Activated effector memory CD4-positive, alpha-beta T cell treated with Interleukin-2 at 50 U/mL for 16 hours (primary cell): ENCODE measurements around the gene CD27.
"Not testable (repeated sequence)": the region's sequence is repeated elsewhere in the genome, so short reads cannot be mapped to it uniquely, and the experiment has no call there.

ENCODE experiments used
- DNase-seq: peaks from one replicate; pipeline ENCODE4 v3.0.0-alpha.2; 2020

Gene CD27

GRCh38 chr12:6462234-6462995 is 17.7 kb downstream of the CD27 start:
- no peak for DNase-seq

DNA sequence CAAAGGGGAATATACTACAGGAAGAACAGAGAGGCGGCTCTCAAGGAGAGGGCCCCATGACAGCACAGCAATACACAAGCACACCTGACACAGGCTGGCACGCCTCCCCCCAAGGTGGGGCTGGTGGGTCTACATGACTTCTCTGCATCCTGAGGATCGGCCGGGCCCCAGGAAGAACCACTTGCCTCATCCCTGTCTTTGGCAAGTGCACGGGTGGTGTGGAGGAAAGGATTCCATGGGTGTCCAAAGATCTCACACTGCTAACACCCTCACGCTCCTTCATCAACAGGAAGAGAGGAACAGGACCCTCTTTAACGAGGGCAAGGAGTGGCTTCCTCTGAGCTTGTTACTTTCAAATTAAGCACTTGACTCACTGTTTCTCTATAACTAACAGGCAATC is 18.5 kb downstream of the CD27 start:
- DNase-seq: no peak

DNA sequence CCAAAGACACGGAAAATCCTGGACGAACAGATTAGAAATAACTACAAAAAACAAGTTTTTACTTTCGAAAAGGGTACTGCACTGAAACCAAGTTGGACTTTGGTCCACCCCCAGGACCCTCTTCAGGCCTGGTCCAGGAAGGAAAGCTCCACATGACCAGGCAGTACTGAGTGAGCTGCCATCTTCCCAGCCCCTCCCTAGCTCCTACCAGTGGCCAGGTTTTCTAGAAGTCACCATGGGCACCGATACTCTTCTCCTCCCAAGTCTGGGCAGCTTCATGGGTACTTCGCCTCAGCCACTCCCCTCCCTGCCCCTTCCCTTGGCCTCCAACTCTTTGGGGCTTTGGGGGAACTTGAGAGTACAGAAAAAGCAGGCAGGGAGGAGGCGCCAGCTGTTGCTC is 19.1 kb downstream of the CD27 start:
- DNase-seq: no peak

DNA sequence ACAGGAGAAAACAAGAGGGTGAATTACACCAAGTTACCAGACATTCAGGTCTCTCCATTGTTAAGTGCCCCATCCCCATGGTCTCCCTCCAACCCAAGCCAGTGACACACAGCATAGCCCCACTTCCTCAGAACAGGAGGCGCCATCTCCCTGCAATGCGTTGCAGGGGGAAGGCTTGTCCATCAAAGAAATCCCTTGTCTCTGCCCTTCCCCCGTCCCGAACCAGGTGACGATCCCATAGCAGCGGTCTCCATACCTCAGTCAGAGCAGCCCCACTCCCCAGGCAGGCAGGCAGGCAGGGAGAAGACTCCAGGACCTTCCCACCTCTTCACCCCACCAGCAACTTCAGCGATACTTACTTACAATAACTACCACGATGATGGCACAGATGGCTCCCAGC is 19.8 kb downstream of the CD27 start:
- no peak for DNase-seq

DNA sequence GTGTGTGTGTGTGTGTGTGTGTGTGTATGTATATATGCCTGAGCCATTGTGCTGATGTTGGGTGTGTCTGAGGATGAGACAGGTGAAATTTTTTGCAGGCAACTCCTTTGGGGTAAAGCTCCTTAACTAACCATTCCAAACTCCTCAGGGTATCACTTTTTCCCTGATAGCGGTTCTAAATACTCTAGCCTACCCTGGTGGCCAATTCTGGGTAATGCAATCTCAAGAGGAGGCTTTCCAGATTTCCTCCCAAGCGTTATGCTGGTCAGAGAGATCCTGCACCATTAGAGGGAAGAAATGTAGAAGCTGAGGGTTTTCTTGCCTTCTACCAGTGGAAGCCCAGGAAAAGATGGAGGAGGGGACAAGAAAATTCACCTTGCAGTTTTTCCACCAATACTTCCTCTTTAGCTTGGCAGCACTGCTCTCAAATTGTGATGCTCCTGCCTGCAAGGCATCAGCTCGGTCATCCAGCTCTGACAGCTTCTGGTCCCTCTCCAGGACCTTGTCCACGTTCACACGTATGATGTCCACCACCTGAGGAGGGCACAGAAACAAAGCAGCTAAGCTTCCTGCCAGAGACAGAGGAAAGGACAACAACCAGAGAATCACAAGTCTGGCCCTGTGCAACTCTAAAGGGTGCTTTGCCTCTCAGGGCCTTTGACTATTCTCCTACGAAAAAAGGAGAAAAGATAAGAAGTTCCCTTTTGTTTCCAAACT is 20.9 kb downstream of the CD27 start:
- DNase-seq: no peak

- DNase-seq: no peak
Observed at GRCh38 chr12:6466184-6466573, 21.4 kb downstream of the CD27 start.

DNA sequence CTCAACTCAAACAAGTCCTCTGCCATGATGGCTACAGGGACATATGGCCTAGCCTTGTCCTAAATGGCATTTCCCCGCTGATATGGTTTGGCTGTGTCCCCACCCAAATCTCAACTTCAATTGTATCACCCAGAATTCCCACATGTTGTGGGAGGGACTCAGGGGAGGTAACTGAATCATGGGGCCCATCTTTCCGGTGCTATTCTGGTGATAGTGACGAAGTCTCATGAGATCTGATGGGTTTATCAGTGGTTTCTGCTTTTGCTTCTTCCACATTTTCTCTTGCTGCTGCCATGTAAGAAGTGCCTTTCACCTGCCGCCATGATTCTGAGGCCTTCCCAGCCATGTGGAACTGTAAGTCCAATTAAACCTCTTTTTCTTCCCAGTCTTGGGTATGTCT is 22.0 kb downstream of the CD27 start:
- not testable (repeated sequence) for DNase-seq

- not testable (repeated sequence) for DNase-seq
Observed at GRCh38 chr12:6467571-6468282, 23.0 kb downstream of the CD27 start.

- no peak for DNase-seq
Observed at GRCh38 chr12:6468283-6468575, 23.5 kb downstream of the CD27 start.

- no peak for DNase-seq
Observed at GRCh38 chr12:6469092-6469491, 24.3 kb downstream of the CD27 start.

DNA sequence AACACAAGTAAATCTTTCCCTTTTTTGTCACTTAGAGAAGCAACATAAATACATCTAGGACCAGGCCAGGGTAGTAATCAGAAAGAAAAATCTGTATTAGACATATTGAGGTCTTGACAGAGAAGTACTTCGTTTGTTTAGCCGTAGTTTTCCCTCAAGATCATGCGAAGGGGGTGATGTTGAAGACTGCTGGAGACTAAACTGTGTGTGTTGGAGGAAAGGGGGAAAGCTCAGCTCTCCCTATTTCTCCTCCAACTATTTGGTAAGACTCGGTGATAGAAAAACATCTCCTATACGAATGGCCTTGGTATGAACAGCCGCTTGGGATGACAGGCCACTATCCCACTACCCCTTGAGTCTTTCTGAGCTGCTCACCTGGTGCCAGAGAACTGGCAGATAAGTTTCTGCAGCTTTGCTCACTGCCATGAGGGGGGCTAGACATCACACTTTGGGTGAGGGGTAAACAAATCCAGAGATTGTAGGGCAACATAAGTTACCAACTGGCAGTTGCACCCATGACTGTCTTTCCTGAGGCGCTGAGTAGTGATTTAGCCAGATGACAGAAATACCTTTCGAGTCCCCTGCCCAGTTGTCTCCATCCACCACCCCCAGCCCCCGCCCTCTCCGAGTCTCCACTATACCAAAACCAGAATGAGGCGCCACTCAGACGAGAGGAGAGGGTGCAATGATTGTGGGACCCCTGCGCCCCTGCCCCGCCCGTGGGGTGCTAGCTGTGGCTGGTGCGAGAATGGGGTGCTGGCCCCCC is 25.0 kb downstream of the CD27 start:
- no peak for DNase-seq

GRCh38 chr12:6470375-6471163 is 25.8 kb downstream of the CD27 start, which contains the start of gene VAMP1:
Gene VAMP1, minus strand, starts transcription at chr12:6470677. Its CDS starts 146 bp downstream, at chr12:6470531.
- peak; percentile 97 for DNase-seq

DNA sequence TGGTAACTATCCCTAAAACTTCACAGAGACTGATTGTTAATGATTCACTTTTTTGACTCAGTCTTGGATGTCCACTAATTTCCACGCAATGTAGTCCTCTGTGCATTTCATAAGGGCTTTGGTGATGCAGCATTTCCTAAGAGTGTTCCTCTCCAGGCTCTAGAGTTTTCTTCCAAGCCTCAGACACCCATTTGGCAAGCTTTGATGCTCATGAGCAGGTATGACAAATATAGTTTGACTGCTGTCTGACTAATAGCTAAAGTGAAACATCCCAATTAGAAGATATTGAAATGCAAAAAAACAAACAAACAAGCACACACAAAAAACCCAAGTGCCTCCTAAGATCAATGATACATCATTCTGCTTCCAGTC is 27.2 kb downstream of the CD27 start:
- no peak for DNase-seq

- DNase-seq: no peak
Observed at GRCh38 chr12:6472491-6472890, 27.7 kb downstream of the CD27 start.

DNA sequence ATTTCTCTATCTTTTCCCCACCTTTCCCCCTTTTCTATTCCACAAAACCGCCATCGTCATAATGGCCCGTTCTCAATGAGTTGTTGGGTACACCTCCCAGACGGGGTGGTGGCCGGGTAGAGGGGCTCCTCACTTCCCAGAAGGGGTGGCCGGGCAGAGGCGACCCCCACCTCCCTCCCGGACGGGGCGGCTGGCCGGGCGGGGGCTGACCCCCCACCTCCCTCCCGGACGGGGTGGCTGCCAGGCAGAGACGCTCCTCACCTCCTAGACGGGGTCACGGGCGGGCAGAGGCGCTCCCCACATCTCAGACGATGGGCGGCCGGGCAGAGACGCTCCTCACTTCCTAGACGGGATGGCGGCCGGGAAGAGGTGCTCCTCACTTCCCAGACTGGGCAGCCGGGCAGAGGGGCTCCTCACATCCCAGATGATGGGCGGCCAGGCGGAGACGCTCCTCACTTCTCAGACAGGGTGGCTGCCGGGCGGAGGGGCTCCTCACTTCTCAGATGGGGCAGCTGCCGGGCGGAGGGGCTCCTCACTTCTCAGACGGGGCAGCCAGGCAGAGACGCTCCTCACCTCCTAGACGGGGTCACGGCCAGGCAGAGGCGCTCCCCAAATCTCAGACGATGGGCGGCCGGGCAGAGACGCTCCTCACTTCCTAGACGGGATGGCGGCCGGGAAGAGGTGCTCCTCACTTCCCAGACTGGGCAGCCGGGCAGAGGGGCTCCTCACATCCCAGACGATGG is 30.6 kb downstream of the CD27 start:
- not testable (repeated sequence) for DNase-seq

DNA sequence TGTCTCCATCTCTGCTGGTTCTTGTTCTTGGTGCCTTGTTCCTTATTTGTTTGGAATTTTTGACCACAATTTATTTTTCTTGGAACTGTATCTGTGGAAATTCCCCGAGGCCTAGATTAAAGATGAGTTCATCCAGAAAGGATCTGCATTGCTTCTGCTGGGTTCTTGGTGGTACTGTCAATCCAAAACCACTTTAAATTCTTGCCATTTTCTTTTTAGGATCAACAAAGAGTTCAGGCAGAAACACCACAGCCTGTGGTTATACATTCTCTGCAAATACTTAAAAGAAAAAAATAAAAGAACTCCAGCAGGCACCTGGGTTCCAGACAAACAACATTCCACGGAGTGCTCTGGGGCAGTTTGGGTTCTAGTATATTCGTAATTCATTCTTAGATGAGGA is 31.7 kb downstream of the CD27 start:
- DNase-seq: no peak

GRCh38 chr12:6477601-6478377 is 33.0 kb downstream of the CD27 start:
- not testable (repeated sequence) for DNase-seq

DNA sequence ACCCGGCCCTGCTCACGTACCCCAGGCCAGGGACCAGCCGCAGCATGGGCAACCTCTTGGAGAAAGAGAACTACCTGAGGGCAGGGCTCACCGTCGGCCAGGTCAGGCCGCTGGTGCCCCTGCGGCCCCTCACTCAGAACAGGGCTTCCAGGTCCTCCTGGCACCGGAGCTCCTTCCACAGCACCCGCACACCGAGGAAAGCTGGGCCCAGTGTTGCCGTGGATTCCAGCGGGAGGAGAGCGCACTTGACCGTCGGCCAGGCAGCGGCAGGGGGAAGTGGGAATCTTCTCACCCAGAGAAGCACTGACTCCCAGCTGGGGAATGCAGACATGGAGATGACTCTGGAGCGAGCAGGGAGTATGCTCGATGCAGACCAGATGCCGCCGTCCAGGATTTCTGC is 33.7 kb downstream of the CD27 start:
- no peak for DNase-seq

GRCh38 chr12:6488240-6488639 is 43.5 kb downstream of the CD27 start:
- no peak for DNase-seq

DNA sequence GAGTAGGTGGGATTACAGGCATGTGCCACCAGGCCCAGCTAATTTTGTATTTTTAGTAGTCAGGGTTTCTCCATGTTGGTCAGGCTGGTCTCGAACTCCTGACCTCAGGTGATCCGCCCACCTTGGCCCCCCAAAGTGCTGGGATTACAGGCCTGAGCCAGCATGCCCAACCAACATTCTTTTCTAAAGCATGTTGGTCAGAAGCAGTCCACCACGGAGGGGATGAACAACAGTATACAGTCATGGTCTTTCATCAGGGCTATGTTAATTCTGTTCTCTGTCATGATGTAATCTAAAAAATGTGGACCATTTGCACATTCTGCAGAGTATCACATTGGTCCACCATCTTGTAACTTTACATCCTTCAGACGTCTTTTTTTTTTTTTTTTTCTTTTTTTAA is 44.7 kb downstream of the CD27 start:
- DNase-seq: no peak

DNA sequence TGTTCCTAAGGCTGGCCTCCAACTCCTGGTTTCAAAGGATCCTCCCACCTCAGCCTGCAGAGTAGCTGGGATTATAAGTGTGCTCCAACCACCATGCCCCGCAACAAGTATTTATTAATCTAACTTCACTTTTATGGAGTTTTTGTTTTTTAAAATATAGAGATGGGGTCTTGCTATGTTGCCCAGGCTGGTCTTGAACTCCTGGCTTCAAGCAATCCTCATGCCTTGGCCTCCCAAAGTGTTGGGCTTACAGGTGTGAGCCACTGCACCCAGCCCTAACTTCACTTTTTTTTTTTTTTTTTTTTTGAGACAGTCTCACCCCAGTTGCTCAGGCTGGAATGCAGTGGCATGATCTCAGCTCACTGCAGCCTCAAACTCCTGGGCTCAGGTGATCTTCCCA is 45.9 kb downstream of the CD27 start:
- not testable (repeated sequence) for DNase-seq
